Ovary (tissue), 9 donors: ENCODE data around the gene TNFRSF1A. TPM values are rescaled to one million over a fixed set of nuclear protein-coding genes. Genes with fewer than 3 reads are reported as not detected.

Experiments
- DNase-seq, 5 donors: peaks; one replicate each; pipeline ENCODE4 v3.0.0-alpha.2; 2019 to 2020
- H3K27ac ChIP-seq, 2 donors: fragments of 200-600 bp; one replicate each; pipeline versions ENCODE4 v1.5.1 to v1.8.0; 2019 to 2022
- H3K27me3 ChIP-seq: fragments of 200-600 bp; one replicate; pipeline ENCODE4 v1.8.0; 2022
- H3K36me3 ChIP-seq: fragments of 200-600 bp; sonication (generic); one replicate; pipeline ENCODE4 v1.5.1; 2019
- H3K4me1 ChIP-seq: one replicate; pipeline ENCODE4 v1.8.1; 2013; ENCODE audit warnings: mild to moderate bottlenecking, moderate library complexity; ENCODE audit not compliant: insufficient read depth
- H3K4me3 ChIP-seq: fragments of 200-600 bp; sonication (generic); one replicate; pipeline ENCODE4 v1.5.1; 2017
- H3K9me3 ChIP-seq, 2 donors: fragments of 200-600 bp in 1 of 2; sonication (generic) in 1 of 2; one replicate each; pipeline versions ENCODE4 v1.5.1 to v1.8.1; 2013 to 2019; ENCODE audit warnings: mild to moderate bottlenecking in 1 of 2, moderate library complexity in 1 of 2
- CTCF ChIP-seq, 3 donors: fragments of 450-650 bp in 2 of 3; fragments of 200-600 bp in 1 of 3; IDR thresholded peaks; one replicate each; pipeline versions ENCODE4 v1.5.1 to v1.8.0; 2016 to 2022; ENCODE audit warnings: antibody characterized with exemption in 3 of 3, mild to moderate bottlenecking in 1 of 3
- EP300 ChIP-seq: sonication (generic); formaldehyde crosslinking; IDR thresholded peaks from one replicate; pipeline ENCODE4 v1.6.1; 2017; ENCODE audit warnings: antibody characterized with exemption
- POLR2A ChIP-seq: fragments of 450-650 bp; IDR thresholded peaks from one replicate; pipeline ENCODE4 v1.6.1; 2017; ENCODE audit warnings: antibody characterized with exemption, mild to moderate bottlenecking, moderate library complexity
- WGBS, 3 donors: extraction: QIAGEN DNeasy Blood & Tissue Kit in 1 of 3; methylation state at CpG; one replicate each; pipeline versions ENCODE4 v1.1.5 to v1.1.7; 2013 to 2017; 5-methylcytosine and 5-hydroxymethylcytosine counted together
- intact Hi-C, 4 donors: fragments of 100-400 bp; cut with DNase I; formaldehyde crosslinking; loops; one replicate each; pipeline versions ENCODE4 v1.11.0 to v1.15.1; 2022 to 2023
- polyA plus RNA-seq, 2 donors: library from polyadenylated mRNA; stranded (reverse); fragments of 200-250 nt in 1 of 2; fragments of 350-450 nt in 1 of 2; fragmentation: Illumina TruSeq in 1 of 2; extraction: RNeasy Lipid Tissue Mini Kit (QIAGEN cat#74804) in 1 of 2; gene quantifications; one replicate each; pipeline ENCODE4 v1.2.3, GENCODE V29; 2013 to 2014
- total RNA-seq, 7 donors: library from RNA; depleted of rRNA in 2 of 7; stranded (reverse); fragments of >200 nt in 2 of 7; fragmentation: NEBNext Ultra II Directional in 3 of 7; extraction: Animal tissue kit (Norgen Biotek cat#: 25700) in 3 of 7; gene quantifications; one replicate each; pipeline versions ENCODE4 v1.1.0 to v1.2.4, GENCODE V29; 2016 to 2023
- donor health status: DM: no; HTN: no; CAD: no; lungs with moderate emphysema.
- donor health status: DM: no; HTN: no; CAD: no.
- donor health status: Bipolar disorder and iron deficiency.
- donor health status: DM: yes; HTN: yes; CAD: no.
- donor health status: DM: no; HTN: no; CAD: no.
- donor health status: DM: yes; HTN: yes; CAD: no.

The TNFRSF1A gene
- total and polyA plus RNA-seq, 9 donors, result 92.8 to 274 (median 179) TPM

- intact Hi-C loops, result loop anchor here in 2 of 4 donors (10.0 kb wide), 2 partner anchors 141 to 211 kb away; partner anchors contain the start of gene GAPDH (in 1 of the 2)
- Histone ChIP-seq H3K36me3 (no peaks in the 10 kb centered on the region), H3K9me3 (no peaks in the 10 kb centered on the region), H3K4me3 (no peak overlapping the region), H3K4me1 (peaks cover 13% of the 10 kb centered on the region), H3K27me3 (no peaks in the 10 kb centered on the region), H3K27ac (no peak overlapping the region)
- WGBS, 3 donors, result 4 to 6% (median 6%) methylated on average over 14 of the region's 14 CpGs
- peak in 1 of 5 donors; percentile 61 for DNase-seq
- TF ChIP-seq CTCF (IDR thresholded peaks at IDR 0.05) (peak in 1 of 3 donors; percentile 54), EP300 (no peak)
Observed at GRCh38 chr12:6323340-6323994, 18.4 kb downstream of the TNFRSF1A start.

- Histone ChIP-seq H3K36me3 (no peaks in the 10 kb centered on the region), H3K9me3 (no peaks in the 10 kb centered on the region), H3K27ac (no peak overlapping the region), H3K27me3 (no peaks in the 10 kb centered on the region), H3K4me1 (peaks cover 13% of the 10 kb centered on the region), H3K4me3 (no peak overlapping the region)
- TF ChIP-seq EP300, result no peak
- TF ChIP-seq CTCF (IDR thresholded peaks at IDR 0.05), result no peak
- no peak for TF ChIP-seq POLR2A
- WGBS, 3 donors, result 37 to 45% (median 38%) methylated on average over 2 of the region's 2 CpGs
- DNase-seq, result peak in 1 of 5 donors; percentile 16
- intact Hi-C loops, result loop anchor here in 2 of 4 donors (10.0 kb wide), 2 partner anchors 142 to 212 kb away; partner anchors contain the start of gene GAPDH (in 1 of the 2)
Observed at GRCh38 chr12:6322969-6323339, 18.9 kb downstream of the TNFRSF1A start.

GRCh38 chr12:6322352-6322751 is 19.5 kb downstream of the TNFRSF1A start:
- H3K27me3 ChIP-seq, result no peaks in the 10 kb centered on the region
- peaks cover 13% of the 10 kb centered on the region for H3K4me1 ChIP-seq
- no peak overlapping the region for H3K4me3 ChIP-seq
- no peaks in the 10 kb centered on the region for H3K9me3 ChIP-seq
- H3K27ac ChIP-seq, result no peak overlapping the region
- TF ChIP-seq POLR2A, result no peak
- TF ChIP-seq CTCF (IDR thresholded peaks at IDR 0.05), result no peak
- intact Hi-C loops, result loop anchor here in 2 of 4 donors (10.0 kb wide), 2 partner anchors 142 to 212 kb away; partner anchors contain the start of gene GAPDH (in 1 of the 2)
- no peaks in the 10 kb centered on the region for H3K36me3 ChIP-seq
- peak in 1 of 5 donors; percentile 16 for DNase-seq
- 86 to 88% (median 87%) methylated on average over 4 of the region's 4 CpGs for WGBS, 3 donors

- intact Hi-C loops, result loop anchor here in 2 of 4 donors (10.0 kb wide), 2 partner anchors 143 to 213 kb away; partner anchors contain the start of gene GAPDH (in 1 of the 2)
- Histone ChIP-seq H3K9me3 (no peaks in the 10 kb centered on the region), H3K4me3 (no peak overlapping the region), H3K36me3 (no peaks in the 10 kb centered on the region), H3K27ac (no peak overlapping the region), H3K27me3 (no peaks in the 10 kb centered on the region), H3K4me1 (peaks cover 12% of the 10 kb centered on the region)
- 79 to 85% (median 79%) methylated on average over 6 of the region's 6 CpGs for WGBS, 3 donors
- no peak for DNase-seq
- TF ChIP-seq EP300 (no peak), CTCF (IDR thresholded peaks at IDR 0.05) (no peak), POLR2A (no peak)
Observed at GRCh38 chr12:6321905-6322304, 20.0 kb downstream of the TNFRSF1A start.
